CD4-positive, alpha-beta T cell treated with Interferon alpha-2 for 1 hour (primary cell): ENCODE measurements around the gene RNF150.
"Not testable (repeated sequence)": the region's sequence is repeated elsewhere in the genome, so short reads cannot be mapped to it uniquely, and the experiment has no call there.

Source experiments
- DNase-seq, 2 donors: peaks; one replicate each; pipeline ENCODE4 v3.0.0-alpha.2; 2020 to 2022

The RNF150 gene

DNA sequence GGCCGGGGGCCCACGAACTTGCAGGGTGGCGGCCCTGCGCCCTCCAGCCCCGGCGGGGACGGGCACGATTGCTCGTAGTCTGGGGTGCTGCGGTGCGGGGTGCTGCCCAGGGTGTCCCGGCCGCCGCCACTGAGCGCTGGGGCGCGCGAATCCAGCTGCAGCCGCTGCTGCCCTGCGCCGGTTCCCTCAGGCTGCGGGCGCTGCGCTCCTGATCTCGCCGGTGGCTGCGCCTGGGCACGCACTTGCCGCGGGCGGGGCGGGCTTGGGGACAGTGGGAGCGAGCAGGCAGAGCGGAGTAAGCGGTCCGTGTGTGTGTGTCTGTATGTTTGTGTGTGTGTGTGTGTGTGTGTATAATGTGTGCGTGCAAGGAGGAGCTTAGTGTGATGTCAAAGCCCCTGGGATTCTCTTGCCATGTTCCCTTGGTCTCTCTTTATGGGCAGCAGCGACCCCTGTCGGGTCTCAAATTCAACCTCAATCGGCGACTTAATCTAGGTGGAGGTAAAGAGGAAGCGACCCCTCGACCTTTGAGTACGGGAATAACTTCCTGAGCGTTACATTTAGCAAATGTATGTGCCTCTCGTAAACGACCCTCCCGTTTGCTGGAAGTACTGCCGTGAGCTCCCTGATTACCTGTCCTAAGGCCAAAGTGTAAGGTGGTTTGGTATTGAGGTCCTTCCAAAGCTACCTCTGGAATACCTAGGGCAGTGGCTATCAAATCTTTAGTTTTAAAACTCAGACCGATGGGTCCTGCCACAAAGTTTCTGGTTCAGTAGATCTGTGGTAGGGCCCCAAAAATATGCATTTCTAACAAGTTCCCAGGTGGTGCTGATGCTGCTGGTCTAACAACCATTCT, at the start of gene RNF150:
Gene RNF150, minus strand, starts transcription at position 324 of the 853 bp plus-strand sequence.
- peak; percentile 26 for DNase-seq

DNA sequence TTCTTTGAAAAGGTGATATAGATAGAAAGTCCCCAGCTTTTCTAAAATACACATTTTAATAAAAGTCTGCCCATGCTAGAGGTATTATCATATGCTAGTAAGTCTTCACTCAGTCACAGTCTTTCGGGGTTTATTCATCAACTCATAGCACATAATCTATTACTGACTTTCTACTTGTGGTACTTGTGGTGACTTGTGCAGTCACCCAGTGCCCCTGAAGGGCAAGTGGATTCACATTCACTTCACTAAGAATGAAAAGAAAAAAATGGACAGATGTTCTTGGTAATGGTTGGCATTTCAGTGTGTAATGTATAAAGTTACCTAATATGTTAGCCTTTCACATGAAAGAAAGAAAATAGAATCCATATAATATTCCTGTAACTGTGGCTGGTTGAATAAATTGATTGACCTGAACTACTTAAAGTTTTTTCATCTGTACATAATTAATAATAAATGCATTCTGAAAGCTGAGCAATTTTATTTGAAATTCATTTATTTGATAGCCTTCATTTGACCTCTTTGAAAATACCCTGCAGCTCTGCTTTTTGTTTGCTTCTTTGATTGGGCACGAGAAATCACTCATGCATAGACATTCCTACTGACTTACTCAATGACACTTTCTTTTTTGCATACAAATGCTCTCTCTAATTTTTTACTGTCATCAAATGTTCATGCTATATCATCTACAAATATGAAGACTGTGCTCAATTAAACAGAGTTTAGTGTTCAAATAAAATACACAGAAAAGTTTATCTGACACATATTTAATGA, 47.9 kb upstream of the RNF150 start:
- no peak for DNase-seq

DNA sequence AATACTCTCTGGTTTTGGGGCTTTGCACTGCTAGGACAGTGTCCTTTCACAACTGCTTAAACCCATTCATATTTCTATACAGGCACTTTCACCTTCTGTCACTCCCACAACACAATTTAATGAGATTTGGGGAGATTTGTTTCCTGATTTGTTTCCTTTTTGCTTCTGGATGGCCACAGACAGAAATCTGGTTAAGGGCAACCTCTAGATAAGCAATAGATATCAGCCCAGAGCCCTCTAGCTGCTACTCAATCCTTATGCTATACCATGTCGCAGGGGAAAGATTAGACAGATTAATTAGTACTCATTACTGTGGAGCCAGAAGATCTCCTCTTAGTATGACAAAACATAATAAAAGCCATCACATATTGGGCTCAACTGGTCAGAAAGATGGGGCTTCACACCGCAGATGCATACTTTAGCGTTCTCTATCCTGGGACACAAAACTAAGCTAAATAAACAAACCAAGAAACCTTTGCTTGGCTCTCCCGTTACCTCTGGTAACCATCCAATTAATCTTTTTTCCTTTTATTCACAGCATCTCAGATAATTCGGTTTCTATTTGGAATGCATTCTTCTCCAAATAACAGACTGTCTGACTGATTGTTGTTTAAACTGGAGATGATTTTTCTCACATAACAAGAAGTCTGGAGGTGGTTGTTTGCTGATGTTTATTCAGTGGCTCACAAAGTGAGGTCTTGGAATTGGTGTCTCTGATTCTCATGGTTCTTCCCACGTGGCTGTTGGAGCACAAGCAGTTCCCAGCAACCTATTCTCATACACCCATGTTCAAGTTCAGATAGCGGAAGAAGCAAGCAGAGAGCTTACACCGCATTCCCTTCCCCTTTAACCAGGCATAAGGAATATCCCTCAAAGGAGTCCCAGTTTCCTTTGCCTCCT, 46.5 kb upstream of the RNF150 start:
- DNase-seq = no peak

DNA sequence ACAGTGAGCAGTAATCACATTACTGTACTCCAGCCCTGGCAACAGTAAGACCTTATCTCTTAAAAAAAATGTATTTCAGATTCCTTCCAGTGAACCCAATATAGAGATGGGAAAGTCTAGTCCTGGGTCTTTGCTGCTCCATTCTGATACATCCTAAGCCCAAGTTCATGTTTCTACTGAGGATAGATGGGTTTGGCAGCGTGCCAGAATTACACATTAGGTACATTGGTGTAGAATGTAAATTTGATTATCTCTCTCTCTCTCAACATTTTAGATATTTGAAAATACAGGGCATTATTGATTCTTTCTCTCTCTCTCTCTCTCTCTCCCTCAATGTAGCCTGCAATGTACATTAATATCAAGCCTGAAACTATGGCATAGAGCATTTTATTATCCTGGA, 43.9 kb upstream of the RNF150 start:
- DNase-seq = no peak

DNA sequence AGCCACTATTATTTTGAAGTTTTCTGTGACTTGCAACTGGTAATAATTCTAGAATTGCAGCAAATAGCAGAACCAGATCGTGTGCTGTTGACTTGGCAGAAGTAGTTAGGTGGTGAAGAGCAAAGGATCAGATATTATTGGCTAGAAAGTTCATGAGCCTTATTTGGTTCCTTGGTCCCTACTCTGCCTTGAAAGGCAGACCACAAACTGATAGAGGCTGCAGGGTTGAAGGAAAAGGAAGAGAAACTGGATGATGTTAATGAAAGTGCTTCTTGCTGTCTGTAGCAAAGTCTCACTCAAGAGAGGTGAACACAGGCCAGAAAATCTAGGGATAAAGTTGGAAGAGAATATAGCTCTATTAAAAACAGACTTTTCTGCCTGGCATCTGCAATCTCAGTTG, 41.2 kb upstream of the RNF150 start:
- DNase-seq = no peak

DNA sequence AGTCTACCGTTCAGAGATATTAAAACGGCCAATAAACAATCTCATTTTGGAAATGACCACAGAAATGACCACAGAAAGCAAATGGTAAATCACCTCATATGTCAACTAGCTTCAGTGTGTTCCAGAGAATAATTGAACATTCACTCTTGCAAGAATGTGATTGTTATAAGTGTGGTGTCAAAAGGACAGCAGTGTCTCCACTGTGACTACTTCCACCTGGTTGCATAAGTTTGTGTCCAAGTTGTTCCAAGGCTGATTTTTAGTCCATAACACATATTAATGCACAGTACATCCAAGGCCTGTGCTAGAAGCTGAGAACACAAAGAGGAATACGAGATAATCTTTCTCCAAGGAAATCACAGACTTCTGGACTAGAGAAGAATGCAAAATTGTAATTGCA, 37.4 kb upstream of the RNF150 start:
- DNase-seq = no peak

DNA sequence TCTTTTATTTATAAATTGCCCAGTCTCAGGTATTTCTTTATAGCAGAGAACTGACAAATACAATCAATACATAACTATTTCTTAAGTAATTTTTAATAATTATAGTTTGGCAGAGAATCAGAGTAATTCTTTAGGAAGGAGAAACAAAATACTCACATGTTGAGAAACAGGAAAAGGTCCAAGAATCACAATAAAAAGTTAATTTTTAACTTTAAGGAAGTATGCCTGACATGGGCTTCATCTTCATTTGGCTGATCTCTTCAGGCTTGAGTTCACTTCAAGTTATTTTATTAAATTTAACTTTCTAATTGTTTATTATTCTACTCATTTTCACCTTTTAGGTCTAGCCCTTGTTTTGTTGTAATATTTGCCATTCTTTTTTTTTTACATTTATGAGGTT, 36.1 kb upstream of the RNF150 start:
- DNase-seq = no peak

DNA sequence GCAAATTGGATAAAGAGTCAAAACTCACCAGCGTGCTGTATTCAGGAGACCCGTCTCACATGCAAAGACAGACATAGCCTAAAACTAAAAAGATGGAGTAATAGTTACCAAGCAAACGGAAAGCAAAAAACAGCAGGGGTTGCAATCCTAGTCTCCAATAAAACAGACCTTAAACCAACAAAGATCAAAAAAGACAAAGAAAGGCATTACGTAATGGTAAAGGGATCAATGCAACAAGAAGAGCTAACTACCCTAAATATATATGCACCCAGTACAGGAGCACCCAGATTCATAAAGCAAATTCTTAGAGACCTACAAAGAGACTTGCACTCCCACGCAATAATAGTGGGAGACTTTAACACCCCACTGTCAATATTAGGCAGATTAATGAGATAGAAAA, 31.7 kb upstream of the RNF150 start:
- not testable (repeated sequence) for DNase-seq

DNA sequence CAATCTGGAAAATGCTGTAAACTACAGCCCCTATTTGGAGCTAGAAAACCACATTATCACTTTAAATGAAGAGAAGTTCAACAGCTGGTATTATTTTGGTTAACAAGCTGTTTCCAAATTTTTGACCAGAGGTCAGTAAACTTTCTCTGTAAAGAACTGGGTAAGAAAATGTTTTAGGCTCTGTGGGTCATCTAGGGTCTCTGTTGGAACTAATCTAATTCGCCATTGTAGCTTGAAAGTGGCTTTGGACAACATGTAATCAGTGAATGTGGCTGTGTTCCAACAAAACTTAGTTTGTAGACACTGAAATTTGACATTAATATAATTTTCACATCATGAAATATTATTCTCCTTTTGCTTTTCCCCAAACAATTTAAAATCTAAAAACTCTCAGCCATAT, 25.8 kb upstream of the RNF150 start:
- no peak for DNase-seq

DNA sequence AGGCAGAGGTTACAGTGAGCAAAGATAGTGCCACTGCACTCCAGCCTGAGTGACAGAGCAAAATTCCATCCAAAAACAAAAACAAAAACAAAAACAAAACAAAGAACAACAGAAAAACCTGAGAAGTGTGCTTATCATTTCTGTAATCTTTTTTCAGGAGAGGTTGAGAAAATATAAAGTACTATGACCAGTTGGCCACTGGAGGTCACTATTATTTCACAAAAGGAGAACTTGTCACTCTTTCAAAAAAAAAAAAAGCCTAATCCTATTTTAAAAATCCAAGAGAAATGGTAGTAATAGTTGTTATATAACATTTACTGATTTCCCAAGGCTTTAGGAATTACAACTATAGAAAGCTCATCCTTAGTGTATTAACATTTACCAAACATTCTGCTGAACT, 24.9 kb upstream of the RNF150 start:
- DNase-seq = peak in 1 of 2 donors; percentile 7

DNA sequence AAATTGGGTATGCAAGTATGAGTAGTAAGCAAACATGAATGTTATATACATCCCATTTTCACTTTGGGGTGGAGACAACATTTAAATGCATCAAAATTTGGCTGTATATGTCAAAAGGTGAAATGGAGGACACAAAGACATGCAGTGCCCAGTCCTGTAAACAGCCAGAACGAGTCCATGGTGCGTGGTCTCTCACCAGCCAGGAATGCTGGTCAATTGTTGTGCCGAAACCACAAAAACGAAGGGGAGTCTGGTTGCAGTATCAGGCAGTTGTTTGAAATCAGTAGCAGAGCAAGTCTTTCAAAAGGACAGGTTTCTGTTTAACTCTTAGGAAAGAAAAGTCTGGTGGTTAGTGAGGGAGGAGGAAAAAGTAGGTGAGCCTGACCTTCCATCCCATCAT, 22.3 kb upstream of the RNF150 start:
- no peak for DNase-seq

DNA sequence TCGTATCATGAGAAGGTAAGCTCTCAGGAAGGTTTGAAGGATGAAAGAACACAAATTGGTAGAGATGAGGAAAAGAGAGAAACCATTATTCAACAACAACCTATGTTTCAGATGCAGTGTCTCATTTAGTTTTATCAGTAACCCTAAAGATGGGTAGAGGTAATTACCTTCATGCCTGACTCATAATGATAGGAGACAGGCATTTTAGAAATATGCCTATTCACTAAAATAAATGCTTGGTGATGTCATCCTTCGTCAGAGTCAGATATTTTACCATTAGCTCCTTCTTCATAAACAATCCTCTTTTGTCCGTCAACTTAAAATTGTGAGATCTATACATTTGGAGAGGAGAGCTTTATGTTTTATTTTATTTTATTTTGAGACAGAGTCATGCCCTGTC, 21.5 kb upstream of the RNF150 start:
- no peak for DNase-seq

DNA sequence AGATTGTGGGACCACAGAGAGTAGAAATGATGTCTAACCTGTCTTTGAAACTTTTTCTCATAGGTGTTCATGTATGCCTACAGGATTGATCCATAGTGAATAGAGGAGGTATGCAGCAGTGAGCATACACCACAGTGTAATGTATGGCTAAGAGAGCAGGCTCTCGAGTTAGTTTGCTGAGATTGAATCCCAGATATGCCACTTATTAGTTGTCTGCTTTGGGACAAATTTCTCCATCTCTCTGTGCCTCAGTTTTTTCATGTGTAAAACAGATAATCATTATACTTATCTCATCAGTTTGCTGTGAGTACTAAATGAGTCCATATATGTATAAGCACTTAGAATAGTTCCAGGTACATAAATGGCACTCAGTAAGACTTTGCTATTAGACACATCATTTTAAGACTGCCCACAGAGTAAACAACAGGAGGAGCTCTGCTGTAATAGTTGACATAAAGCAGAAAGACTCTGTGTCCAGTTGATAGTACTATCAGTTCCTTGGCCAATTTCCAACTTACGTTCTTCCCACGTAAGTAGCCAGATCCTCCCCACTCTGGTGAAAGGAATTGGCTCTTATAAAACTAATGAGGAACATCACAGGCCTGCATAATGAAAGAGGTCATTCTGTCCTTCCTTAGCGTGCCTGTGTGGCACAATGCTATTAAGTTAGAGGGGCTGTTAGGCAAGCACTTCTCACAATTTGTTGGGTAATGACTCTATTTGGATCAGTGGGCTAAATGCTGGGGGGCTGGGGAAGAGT, 20.7 kb upstream of the RNF150 start:
- no peak for DNase-seq

DNA sequence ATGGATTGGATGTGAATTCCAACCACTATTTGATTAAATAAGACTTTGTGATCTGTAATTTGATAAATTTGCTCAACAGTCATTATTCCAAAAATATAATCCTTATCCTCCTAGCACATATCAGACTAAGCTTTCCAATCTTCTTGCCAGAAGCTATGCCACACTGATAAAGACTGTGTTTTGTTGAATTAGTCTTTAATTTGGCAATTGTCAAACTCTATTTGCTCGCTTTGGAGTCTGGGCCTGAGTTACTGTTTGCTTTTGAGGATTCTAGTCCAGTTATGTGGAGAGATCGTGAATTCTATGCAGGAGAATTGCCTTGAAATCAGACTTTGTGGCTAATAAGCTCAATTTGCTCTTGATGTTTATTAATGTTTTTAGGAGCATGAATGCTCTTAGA, 10.9 kb upstream of the RNF150 start:
- no peak for DNase-seq

DNA sequence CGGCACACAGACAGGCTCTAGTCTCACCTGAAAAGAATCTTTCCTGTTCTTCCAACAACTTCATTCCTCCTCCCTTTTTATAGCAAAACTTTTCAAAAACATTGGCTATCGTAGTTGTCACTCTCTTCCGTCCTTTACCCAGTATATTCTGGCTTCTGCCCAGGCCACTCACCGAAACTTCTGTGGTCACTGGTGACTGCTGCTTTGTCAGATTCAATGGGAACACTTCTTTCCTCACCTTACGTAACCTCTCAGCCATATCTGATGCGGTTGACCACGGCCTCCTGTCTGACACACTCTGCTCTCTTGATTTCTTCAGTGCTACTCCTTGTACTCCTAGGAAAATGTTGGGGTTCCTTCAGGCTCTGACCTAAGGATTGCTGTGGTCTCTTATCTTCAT, 9.2 kb upstream of the RNF150 start:
- DNase-seq = no peak

DNA sequence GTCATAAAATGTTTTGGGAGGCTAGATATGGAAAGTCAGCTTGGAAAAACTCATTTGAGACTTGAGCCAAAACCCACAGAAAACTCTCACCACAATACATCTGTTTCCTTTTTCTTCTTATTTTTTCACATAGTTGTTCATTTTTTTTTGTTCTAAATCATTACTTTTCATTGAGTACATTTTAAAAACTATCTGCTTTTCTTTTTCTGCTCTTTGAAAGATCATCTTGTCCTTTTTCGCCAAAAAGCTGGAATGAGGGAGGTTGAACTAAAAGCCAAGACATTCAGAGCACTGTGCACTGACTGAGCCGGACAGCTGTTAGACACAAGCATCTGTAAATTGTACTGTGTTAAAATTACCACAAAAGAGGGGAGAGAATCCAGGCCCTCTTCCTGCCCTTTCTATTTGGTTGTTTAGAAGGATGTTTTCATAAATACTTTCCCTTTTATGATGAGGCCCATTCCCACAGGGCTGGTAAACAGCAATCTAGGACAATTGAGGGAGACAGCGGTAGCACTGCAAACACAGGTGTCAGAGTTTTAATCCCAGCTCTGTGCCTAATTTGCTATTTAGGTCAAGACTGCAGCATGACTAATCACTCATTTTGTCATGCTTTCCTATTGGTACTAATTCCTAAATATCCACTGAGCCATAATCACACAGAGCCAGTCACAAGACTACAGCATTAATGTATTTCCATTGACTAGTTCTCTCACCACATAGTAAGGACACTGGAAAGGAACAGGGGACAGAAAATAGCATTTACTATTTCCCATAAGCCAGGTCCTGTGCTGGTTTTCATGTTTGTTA, 7.3 kb upstream of the RNF150 start:
- no peak for DNase-seq

DNA sequence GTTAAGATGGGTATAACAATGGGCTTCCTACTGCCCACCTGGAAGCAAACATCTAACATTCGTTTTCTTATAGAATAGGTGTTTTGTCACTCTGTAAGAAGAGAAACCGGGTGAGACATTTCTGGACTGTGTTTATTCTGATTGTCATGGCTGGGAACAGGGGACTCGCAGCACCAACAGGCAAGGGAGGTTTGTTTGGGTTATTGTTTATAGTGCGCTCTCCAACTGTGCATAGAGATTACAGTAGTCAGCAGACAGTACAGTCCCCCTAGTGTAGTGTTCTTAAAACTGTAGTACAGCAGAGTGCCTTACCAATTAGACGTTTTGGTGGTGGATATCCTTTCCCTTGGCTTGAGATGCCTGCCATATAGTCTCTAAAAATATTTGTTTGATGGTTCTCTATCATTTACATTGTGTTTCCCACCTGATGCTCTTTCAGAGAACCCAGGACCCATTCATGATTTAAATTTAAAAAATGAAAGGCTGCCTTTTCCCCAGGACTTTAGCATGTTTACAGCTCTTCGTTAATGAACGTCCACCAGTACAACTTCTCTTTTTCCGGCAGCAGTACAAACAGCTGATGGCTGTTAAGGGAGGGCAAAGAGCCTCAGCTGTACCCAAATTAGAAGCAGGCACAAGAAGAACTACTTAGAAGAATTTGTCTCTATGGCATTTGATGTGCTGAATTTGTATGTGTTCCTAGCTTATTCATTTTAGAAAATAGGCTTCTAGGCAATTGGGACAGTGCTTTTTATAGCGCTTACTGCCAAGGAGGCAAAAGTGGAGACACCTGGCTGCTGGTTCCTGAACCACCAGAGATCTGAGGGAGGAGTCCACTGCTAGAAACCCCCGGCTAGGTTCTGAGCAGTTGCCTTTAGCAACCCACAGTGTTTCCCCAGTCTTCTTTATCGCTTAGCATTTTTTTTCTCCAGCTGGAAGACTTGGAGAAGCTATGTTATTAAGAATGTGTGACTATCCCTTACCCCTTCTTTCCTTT, 1.0 kb upstream of the RNF150 start:
- no peak for DNase-seq

DNA sequence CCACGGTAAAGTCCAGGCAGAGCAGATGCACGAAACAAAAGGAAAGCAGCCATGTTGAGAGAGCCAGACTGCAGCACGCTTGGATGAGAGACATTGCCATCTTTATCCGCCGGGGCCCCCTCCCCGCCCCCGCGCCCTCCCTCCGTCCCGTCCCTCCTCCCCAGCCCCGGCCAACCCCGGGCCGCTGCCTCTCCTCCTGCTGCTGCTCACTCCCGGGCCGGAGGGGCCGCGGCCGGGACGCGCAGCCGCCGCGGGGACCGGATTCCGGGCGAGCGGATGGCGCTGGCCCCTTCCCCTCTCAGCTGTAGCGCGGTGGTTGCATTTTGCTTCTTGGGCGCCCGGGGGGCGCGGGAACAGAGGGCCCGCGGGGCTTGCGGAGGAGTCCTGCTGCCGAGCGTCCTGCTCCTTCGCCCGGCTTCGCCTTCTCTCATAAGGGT, 542 bp downstream of the RNF150 start:
- no peak for DNase-seq

DNA sequence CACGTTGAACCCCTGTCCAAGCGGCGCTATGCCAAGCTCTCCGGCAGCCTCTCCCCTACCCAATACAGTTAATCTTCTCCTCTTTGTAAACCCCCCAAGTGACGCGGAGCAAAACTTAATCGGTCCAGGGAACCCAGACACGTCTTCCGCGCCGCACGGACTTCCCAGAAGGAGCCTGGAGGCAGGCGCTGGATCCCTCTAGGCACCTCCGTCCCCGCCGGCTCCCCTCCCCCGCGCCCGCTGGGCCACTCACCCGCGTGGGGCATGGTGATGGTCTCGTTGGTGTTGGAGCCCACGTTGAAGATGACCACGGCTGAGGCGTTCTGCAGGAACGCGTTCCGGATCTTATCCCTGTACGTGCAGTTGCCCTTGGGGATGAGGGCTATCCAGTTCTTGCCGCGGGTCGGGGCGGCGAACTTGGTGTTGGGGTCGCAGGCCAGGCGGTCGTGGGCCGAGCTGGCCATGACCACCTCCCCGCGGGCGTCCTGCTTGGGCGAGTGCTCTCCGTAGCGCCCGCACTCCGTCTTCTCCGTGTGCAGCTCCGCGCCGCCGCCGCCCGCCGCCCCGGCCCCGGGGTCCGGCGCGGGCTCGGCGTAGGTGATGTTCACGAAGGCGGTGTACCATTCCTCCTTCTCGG, 1.1 kb downstream of the RNF150 start:
- DNase-seq = no peak

DNA sequence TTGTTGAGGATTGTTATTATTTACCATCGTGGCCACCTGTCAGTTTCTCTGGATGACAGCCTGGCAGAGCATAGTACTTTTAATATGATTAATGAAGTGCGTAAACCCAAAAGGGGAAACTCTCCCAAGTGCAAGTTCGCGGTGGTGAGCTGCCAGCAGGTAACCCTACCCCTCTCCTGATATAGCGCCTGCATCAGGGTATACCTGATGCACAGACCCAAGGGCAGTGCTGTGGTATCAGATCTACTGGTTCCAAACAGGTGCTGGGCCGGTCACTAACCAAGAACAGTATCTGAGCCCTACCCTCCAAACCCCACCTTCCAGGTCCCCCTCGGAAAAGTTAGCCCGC, 1.6 kb downstream of the RNF150 start:
- no peak for DNase-seq
